G401.6 (cell line): Measurements from ENCODE around the gene MAP3K15.

Source experiments
- FAIRE-seq: peaks from 2 replicates; lab custom pipeline; 2012; peaks lifted over from hg19 to GRCh38; lab: Jason Lieb, UNC

MAP3K15 gene, protein sequence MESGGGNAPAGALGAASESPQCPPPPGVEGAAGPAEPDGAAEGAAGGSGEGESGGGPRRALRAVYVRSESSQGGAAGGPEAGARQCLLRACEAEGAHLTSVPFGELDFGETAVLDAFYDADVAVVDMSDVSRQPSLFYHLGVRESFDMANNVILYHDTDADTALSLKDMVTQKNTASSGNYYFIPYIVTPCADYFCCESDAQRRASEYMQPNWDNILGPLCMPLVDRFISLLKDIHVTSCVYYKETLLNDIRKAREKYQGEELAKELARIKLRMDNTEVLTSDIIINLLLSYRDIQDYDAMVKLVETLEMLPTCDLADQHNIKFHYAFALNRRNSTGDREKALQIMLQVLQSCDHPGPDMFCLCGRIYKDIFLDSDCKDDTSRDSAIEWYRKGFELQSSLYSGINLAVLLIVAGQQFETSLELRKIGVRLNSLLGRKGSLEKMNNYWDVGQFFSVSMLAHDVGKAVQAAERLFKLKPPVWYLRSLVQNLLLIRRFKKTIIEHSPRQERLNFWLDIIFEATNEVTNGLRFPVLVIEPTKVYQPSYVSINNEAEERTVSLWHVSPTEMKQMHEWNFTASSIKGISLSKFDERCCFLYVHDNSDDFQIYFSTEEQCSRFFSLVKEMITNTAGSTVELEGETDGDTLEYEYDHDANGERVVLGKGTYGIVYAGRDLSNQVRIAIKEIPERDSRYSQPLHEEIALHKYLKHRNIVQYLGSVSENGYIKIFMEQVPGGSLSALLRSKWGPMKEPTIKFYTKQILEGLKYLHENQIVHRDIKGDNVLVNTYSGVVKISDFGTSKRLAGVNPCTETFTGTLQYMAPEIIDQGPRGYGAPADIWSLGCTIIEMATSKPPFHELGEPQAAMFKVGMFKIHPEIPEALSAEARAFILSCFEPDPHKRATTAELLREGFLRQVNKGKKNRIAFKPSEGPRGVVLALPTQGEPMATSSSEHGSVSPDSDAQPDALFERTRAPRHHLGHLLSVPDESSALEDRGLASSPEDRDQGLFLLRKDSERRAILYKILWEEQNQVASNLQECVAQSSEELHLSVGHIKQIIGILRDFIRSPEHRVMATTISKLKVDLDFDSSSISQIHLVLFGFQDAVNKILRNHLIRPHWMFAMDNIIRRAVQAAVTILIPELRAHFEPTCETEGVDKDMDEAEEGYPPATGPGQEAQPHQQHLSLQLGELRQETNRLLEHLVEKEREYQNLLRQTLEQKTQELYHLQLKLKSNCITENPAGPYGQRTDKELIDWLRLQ (N-terminal part only)

GRCh38 chrX:19514791-19515614, at the start of gene MAP3K15:
Gene MAP3K15, minus strand, starts transcription at chrX:19515508. Its CDS starts 247 bp downstream, at chrX:19515261.
- FAIRE-seq: no peak

DNA sequence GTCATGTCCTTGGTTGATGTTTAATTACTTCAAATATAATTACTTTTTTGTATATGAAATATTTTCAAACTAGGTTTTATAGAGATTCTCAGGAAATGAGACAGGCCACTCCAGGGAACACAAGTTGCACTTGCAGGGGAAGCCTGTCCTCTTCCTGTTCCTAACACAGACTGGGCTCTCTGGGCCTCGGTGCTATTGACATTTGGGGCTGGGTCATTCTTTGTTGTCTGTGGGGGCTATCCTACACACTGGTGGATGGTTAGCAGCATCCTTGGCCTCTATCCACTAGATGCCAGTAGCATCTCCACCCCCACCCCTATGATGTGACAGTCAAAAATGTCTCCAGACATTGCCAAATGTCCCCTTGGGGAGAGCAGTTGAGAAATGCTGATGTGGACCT, 49.3 kb upstream of the MAP3K15 start:
- no peak for FAIRE-seq

DNA sequence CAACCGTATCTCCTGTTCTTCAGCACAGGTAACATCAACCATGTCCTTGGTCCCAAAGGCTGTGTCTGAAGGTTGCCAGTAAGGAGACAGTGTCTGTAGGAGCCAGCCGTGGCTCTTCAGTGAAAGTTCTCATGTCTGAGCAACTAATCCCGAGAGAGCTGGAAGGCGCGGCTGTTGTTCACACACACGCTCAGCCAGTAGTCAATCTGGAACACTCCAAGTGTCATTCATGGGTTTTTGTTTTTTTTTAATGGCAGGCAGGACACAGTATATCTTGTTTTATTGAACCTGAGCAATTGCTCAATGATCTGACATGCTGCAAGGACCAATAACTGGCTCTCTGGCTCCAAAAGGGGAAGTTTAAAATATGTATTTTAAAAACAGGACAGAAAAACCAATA, 48.4 kb upstream of the MAP3K15 start:
- no peak for FAIRE-seq

DNA sequence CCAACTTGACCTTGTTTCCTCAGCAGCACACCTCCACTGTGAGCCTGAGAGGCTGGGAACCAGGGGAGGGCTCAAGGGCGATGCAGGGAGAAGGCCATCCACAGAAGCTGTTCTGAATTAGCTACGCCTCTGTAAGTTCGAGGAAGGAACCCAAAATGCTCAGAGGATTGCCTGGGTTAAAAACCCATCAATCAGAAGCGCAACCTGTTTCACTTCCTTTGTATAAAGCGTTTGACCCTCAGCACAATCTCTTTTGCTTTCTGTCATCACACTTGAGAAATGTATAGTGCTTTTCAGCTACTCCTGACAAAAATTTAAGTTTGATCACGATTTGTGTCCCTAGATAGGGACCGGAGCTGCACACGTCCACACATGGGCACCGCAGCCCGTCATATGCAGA, 48.0 kb upstream of the MAP3K15 start:
- no peak for FAIRE-seq

GRCh38 chrX:19560611-19561010, 45.3 kb upstream of the MAP3K15 start:
- FAIRE-seq: no peak

GRCh38 chrX:19557822-19558221, 42.5 kb upstream of the MAP3K15 start:
- no peak for FAIRE-seq

GRCh38 chrX:19556202-19556601, 40.9 kb upstream of the MAP3K15 start:
- no peak for FAIRE-seq

- FAIRE-seq: no peak
Observed at GRCh38 chrX:19555683-19556082, 40.4 kb upstream of the MAP3K15 start.

DNA sequence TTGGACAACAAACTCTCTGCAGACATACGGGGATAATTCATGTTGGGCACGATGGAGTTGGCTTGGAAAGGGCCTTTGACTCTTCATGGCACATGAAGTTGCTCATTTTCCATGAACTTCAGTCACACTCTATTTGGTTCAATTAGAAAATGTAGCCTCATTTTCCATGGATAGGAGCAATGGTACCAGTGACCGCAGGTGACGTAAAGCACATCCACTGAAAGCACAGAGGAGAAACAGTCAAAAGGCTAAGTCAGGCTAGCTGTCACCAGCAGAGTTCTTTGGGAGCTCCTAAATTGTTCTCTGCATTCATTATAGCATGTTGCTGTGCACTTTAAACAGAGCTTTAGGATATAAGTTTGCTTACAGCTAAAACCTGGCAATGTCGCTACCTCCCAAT, 39.9 kb upstream of the MAP3K15 start:
- no peak for FAIRE-seq

DNA sequence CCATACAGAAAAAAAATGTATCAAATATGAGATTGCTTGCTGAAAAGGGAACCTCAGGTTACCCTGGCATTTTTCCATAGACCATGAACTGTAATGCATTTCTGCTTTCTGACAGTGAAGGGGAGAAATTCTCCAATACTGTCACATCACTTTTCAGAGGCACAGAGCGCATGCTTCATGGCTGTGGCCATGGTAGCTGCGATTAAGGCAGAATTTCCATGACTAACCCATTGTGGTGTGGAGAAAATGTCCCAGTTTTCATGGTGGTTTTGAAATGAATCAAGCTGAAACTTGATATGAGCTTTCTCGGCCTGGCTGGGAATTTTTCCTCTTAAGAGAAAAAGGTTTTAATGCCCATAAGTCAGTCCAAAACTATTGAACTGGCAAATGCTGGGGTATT, 39.5 kb upstream of the MAP3K15 start:
- FAIRE-seq: no peak

DNA sequence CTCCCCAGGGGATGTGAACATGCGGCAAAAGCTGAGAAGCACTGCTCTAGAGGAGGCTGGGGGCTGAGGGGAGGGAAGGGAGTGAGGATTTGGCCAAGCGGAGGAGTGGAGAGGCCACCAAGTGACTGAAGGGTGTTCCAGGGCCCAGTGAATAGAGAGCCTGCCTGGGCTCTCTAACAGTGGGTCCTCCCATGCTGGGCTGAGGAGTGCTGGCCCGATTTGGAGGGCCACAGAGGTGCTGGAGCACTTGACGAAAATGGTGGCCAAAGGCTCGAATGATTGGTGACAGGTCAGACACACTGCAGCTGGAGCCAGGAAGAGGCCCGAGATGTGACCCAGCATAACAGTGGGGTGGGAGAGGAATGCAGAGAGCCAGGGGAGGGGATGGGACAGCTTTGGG, 37.5 kb upstream of the MAP3K15 start:
- no peak for FAIRE-seq

- FAIRE-seq: no peak
Observed at GRCh38 chrX:19549838-19550237, 34.5 kb upstream of the MAP3K15 start.

GRCh38 chrX:19548934-19549333, 33.6 kb upstream of the MAP3K15 start:
- no peak for FAIRE-seq

DNA sequence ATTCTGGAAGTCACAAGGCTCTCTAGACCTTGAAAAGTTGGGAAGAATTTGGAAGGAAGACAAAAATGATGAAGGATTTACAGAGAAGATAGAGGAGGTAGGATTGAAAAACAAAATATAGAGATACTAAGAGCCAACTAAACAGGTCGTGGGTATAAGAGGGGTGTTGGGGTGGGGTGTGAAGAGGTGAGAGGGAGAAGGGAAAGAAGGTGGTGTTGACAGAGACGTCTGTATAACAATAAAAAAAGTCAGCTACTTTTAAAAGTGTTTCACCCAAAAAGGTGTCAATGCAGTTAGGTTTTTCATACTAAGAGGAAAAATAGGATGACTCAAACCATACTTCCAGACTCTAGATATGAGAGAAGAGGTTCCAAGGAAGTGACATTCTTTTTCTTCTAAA, 33.0 kb upstream of the MAP3K15 start:
- no peak for FAIRE-seq

DNA sequence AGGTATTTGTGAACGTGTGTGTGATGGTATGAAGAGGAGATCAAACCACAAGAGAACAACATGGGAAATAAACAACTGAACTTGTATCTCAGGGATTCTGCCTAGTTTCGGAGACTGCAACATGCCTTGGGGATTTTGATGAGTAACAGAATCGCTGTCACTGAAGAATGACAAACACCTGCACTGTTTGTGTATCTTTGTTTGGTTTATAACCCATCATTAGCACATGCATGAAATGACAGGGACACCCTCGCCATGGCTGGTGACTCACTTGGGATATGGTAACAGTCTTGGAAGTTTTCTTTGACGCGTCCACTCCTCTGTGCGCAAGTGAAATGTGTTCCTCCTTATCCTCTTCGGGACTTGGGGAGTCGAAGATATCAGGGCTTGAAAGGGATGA, 30.3 kb upstream of the MAP3K15 start:
- FAIRE-seq: no peak

DNA sequence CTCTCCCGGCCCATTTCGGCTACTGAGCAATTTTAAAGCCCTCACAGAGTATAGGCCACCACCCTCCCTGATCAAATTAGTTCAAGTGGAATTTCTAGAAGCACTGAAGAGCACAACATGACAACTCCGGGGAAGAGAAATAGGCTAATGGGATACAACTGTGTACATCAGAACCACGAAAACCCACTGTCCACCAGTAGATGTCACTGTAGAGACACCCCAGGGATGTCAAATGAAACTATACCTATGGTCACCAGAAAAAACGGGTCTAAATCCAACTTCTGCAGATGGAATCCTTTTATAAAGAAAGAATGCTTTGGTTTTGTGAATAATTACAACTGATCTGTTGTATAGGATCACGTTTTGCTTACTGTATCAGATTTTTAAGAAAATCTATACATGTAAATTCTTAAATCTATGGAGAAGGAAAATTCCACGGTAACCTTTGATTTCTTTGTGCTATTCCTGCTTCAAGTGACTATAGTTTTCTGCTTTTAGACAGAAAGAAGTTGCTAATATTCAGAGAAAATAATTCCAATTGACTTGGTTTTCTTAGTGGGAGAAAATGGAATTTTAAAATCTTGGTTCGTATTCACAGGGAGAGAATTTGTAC, 29.5 kb upstream of the MAP3K15 start:
- FAIRE-seq: no peak

- FAIRE-seq: no peak
Observed at GRCh38 chrX:19543951-19544381, 28.7 kb upstream of the MAP3K15 start.

GRCh38 chrX:19543020-19543715, 27.9 kb upstream of the MAP3K15 start:
- FAIRE-seq: no peak

GRCh38 chrX:19541931-19542330, 26.6 kb upstream of the MAP3K15 start:
- FAIRE-seq: no peak

DNA sequence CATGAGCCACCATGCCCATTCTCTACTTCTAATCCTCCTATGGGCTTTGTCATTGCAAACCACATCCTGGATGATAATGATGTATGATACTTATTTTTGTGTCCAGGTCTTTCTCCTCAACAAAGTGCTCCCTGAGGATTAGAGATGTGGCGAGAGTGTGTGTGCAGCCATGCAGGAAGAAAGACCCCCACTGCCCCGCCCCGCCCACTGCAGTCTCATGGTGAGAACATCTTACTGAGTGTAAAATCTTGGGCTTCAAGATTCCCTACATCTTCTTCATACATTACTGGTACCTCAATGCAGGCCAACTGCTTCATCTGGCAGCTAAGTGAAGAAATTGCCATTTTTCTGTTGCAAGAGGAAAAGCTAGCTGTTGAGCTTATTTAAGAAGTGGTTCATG, 25.9 kb upstream of the MAP3K15 start:
- FAIRE-seq: no peak

GRCh38 chrX:19540076-19540475, 24.8 kb upstream of the MAP3K15 start:
- no peak for FAIRE-seq
